KMS-11 (cell line): ENCODE data around the gene ZNF680.

Source experiments
- H2AFZ ChIP-seq: fragments of 200-600 bp; sonication (generic); 2 replicates; pipeline ENCODE4 v1.6.1; 2016; ENCODE audit warnings: antibody characterized with exemption, mixed run types, low read depth
- H3K27ac ChIP-seq: fragments of 200-600 bp; sonication (generic); 2 replicates; pipeline ENCODE4 v1.6.1; 2016; ENCODE audit warnings: mild to moderate bottlenecking, mixed run types
- H3K27me3 ChIP-seq: fragments of 200-600 bp; sonication (generic); 2 replicates; pipeline ENCODE4 v1.6.1; 2017; ENCODE audit warnings: mild to moderate bottlenecking, low read depth, mixed run types, moderate library complexity; ENCODE audit not compliant: insufficient read depth
- H3K36me3 ChIP-seq: fragments of 200-600 bp; sonication (generic); 2 replicates; pipeline ENCODE4 v1.6.1; 2017; ENCODE audit warnings: mild to moderate bottlenecking, mixed run types; ENCODE audit not compliant: insufficient read depth
- H3K4me1 ChIP-seq: fragments of 200-600 bp; sonication (generic); 2 replicates; pipeline ENCODE4 v1.6.1; 2016; ENCODE audit warnings: mild to moderate bottlenecking, low read depth, mixed run types; ENCODE audit not compliant: poor library complexity, severe bottlenecking
- H3K4me2 ChIP-seq: fragments of 200-600 bp; sonication (generic); 2 replicates; pipeline ENCODE4 v1.7.0; 2016; ENCODE audit warnings: mild to moderate bottlenecking, mixed run types
- H3K4me3 ChIP-seq: fragments of 200-600 bp; sonication (generic); IDR thresholded peaks from 2 replicates; pipeline ENCODE4 v1.6.1; 2017; ENCODE audit warnings: low read depth, low read length, mixed read lengths; ENCODE audit not compliant: insufficient read depth
- H3K79me2 ChIP-seq: fragments of 200-600 bp; sonication (generic); 2 replicates; pipeline ENCODE4 v1.6.1; 2016; ENCODE audit warnings: low read depth, mixed run types; ENCODE audit not compliant: insufficient read depth
- H3K9ac ChIP-seq: fragments of 200-600 bp; sonication (generic); 2 replicates; pipeline ENCODE4 v1.6.1; 2016; ENCODE audit warnings: mild to moderate bottlenecking, mixed run types
- H4K20me1 ChIP-seq: fragments of 200-600 bp; sonication (generic); 2 replicates; pipeline ENCODE4 v1.6.1; 2016; ENCODE audit warnings: mild to moderate bottlenecking, mixed run types; ENCODE audit not compliant: insufficient read depth
- CTCF ChIP-seq: fragments of 200-600 bp; sonication (generic); conservative IDR thresholded peaks from 2 replicates; pipeline ENCODE4 v1.6.1; 2017; ENCODE audit warnings: low read depth, mild to moderate bottlenecking, antibody characterized with exemption, low read length, moderate library complexity, mixed read lengths

The ZNF680 gene

GRCh38 chr7:64608116-64608910 lies 45.4 kb upstream of the ZNF680 start:
- Histone ChIP-seq H3K27me3 (no peaks in the 10 kb centered on the region), H3K4me2 (no peak overlapping the region), H3K79me2 (no peaks in the 10 kb centered on the region), H3K27ac (no peak overlapping the region), H3K4me3 (no peak overlapping the region), H4K20me1 (no peaks in the 10 kb centered on the region), H3K36me3 (no peaks in the 10 kb centered on the region), H3K9ac (no peak overlapping the region), H2AFZ (no peak overlapping the region), H3K4me1 (no peaks in the 10 kb centered on the region)
- TF ChIP-seq CTCF: no peak

- no peak overlapping the region for H2AFZ ChIP-seq
- no peaks in the 10 kb centered on the region for H3K79me2 ChIP-seq
- no peak overlapping the region for H3K9ac ChIP-seq
- H3K27me3 ChIP-seq: no peaks in the 10 kb centered on the region
- TF ChIP-seq CTCF: no peak
- H3K4me3 ChIP-seq: no peak overlapping the region
- no peak overlapping the region for H3K4me2 ChIP-seq
- no peaks in the 10 kb centered on the region for H3K4me1 ChIP-seq
- no peaks in the 10 kb centered on the region for H4K20me1 ChIP-seq
- no peak overlapping the region for H3K27ac ChIP-seq
- no peaks in the 10 kb centered on the region for H3K36me3 ChIP-seq
Observed at GRCh38 chr7:64606385-64606784, 43.5 kb upstream of the ZNF680 start.

GRCh38 chr7:64603271-64603670 lies 40.4 kb upstream of the ZNF680 start:
- Histone ChIP-seq H4K20me1 (no peaks in the 10 kb centered on the region), H3K27me3 (no peaks in the 10 kb centered on the region), H3K4me3 (no peak overlapping the region), H3K27ac (no peak overlapping the region), H3K4me2 (no peak overlapping the region), H3K79me2 (no peaks in the 10 kb centered on the region), H3K4me1 (no peaks in the 10 kb centered on the region), H3K36me3 (no peaks in the 10 kb centered on the region), H2AFZ (no peak overlapping the region), H3K9ac (no peak overlapping the region)
- TF ChIP-seq CTCF: no peak

GRCh38 chr7:64602518-64602917 lies 39.6 kb upstream of the ZNF680 start:
- Histone ChIP-seq H3K4me2 (no peak overlapping the region), H3K27ac (no peak overlapping the region), H3K27me3 (no peaks in the 10 kb centered on the region), H3K9ac (no peak overlapping the region), H3K79me2 (no peaks in the 10 kb centered on the region), H4K20me1 (no peaks in the 10 kb centered on the region), H3K4me1 (no peaks in the 10 kb centered on the region), H3K36me3 (no peaks in the 10 kb centered on the region), H2AFZ (no peak overlapping the region), H3K4me3 (no peak overlapping the region)
- no peak for TF ChIP-seq CTCF
